H1 (cell line): Measurements from ENCODE around the gene SRSF6. TPM values are rescaled to one million over a fixed set of nuclear protein-coding genes. Genes with fewer than 3 reads are reported as not detected.

ENCODE experiments used
- BRCA1 ChIP-seq: IDR thresholded peaks from 2 replicates; pipeline ENCODE4 v1.6.1; 2012; ENCODE audit warnings: low read depth, low read length, improper control_type of control experiment
- CBX5 ChIP-seq: fragments of 300-800, 300-1000 bp; sonication (generic); IDR thresholded peaks from 2 replicates; pipeline ENCODE4 v1.7.1; 2016; ENCODE audit warnings: antibody characterized with exemption, low read length, low read depth
- CBX8 ChIP-seq: fragments of 300-800, 300-1000 bp; sonication (generic); IDR thresholded peaks from 2 replicates; pipeline ENCODE4 v1.7.1; 2016; ENCODE audit warnings: low read depth, low read length, borderline replicate concordance
- EGR1 ChIP-seq: IDR thresholded peaks from 2 replicates; pipeline ENCODE4 v1.6.1; 2011; ENCODE audit warnings: low read depth, low read length, borderline replicate concordance
- KDM4A ChIP-seq: IDR thresholded peaks from one replicate; pipeline ENCODE4 v1.7.1; 2012; ENCODE audit warnings: low read depth, mild to moderate bottlenecking, moderate library complexity, low read length, inconsistent platforms; ENCODE audit not compliant: severe bottlenecking
- PHF8 ChIP-seq: fragments of 200-600 bp; sonication (generic); conservative IDR thresholded peaks from 2 replicates; pipeline ENCODE4 v1.7.1; 2012; ENCODE audit warnings: low read depth, mild to moderate bottlenecking, inconsistent platforms, low read length, moderate library complexity
- SRF ChIP-seq: IDR thresholded peaks from 2 replicates; pipeline ENCODE4 v1.6.1; 2011; ENCODE audit warnings: mild to moderate bottlenecking, low read depth, low read length, moderate library complexity
- TAF1 ChIP-seq: IDR thresholded peaks from 2 replicates; pipeline ENCODE4 v1.6.1; 2011; ENCODE audit warnings: mild to moderate bottlenecking, low read depth, low read length
- YY1 ChIP-seq: IDR thresholded peaks from 2 replicates; pipeline ENCODE4 v1.6.1; 2011; ENCODE audit warnings: low read depth, mild to moderate bottlenecking, low read length
- polyA plus RNA-seq, 7 experiments: library from polyadenylated mRNA; depleted of rRNA in 3 of 7; stranded (reverse) in 5 of 7; unstranded in 2 of 7; fragments of >200 nt in 5 of 7; fragments of 200-250 nt in 2 of 7; gene quantifications; 1 replicate in 5 of 7; 2 replicates in 1 of 7; 4 replicates in 1 of 7; pipeline versions ENCODE4 v1.2.1 to v1.2.3, GENCODE V29; 2011 to 2013; ENCODE audit warnings: missing spikeins in 2 of 7, mixed read lengths in 2 of 7
- total RNA-seq: library from RNA; stranded (reverse); fragmentation: NEBNext Ultra II Directional; extraction: Animal tissue kit (Norgen Biotek cat#: 25700); gene quantifications from 2 replicates; pipeline ENCODE4 v1.2.1, GENCODE V29; 2021

SRSF6 gene
- total and polyA plus RNA-seq, 2 of the 8 experiments (the other 6 are each of a cell fraction or from before 2014, with no cell fraction given) = 48.0 to 171 TPM

DNA sequence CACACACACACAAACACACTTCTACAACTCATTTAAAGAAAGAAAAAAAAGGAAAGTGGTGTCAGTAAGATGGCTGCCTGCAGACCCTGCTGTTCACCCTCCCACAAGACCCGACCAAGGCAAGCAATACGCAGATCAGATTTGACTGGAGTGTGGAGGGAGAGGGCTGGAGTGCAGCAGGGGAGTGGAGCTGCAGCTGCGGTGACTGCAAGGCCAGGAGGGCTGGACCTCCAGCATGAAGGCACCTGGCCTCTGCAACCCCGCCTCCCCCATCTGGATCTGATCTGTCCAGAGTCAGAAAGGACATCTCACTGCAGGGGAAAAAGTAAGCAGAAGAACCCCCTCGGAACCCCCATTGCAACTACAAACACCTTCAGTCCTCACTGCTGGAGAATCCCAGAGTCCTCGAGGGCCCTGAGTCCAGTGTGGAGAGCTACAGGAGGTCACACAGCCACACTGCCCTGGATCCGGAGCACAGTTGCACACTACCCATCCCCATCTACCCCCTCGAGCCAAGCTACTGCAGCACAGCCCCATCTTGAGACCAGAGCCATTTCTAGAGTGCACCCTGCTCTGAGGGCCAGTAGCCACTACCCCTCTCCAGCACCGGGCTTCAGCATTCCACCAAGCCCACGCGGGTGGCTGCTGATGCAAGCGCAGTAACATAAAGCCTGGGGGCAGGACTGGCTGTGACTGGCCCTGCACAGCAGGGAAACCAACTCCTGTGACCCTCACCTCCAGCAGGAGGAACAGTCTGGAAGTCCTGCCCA is 41.9 kb upstream of the SRSF6 start (continued):
- TF ChIP-seq CBX5 (no peak), BRCA1 (no peak), PHF8 (no peak), KDM4A (no peak), YY1 (no peak), CBX8 (no peak), TAF1 (no peak), EGR1 (no peak), SRF (no peak)
